Nephron progenitor cell (in vitro differentiated cells): ENCODE measurements around the gene DCD.

ENCODE experiments used
- DNase-seq: peaks from one replicate; pipeline ENCODE4 v3.0.0; 2021
- H3K27ac Mint-ChIP-seq: 2 replicates; pipeline ENCODE4 v1.8.0; 2021; ENCODE audit warnings: mild to moderate bottlenecking, moderate library complexity, mixed read lengths
- H3K27me3 Mint-ChIP-seq: 2 replicates; pipeline ENCODE4 v1.8.0; 2021; ENCODE audit warnings: mild to moderate bottlenecking, low read depth, mixed read lengths; ENCODE audit not compliant: poor library complexity
- H3K36me3 Mint-ChIP-seq: 2 replicates; pipeline ENCODE4 v1.8.0; 2021; ENCODE audit warnings: low read depth, mixed read lengths
- H3K4me1 Mint-ChIP-seq: 2 replicates; pipeline ENCODE4 v1.8.0; 2021; ENCODE audit warnings: mixed read lengths
- H3K4me3 Mint-ChIP-seq: 2 replicates; pipeline ENCODE4 v1.8.0; 2021; ENCODE audit warnings: mild to moderate bottlenecking, moderate library complexity, mixed read lengths
- H3K9me3 Mint-ChIP-seq: 2 replicates; pipeline ENCODE4 v1.8.0; 2021; ENCODE audit warnings: mild to moderate bottlenecking, moderate library complexity, mixed read lengths
- TF ChIP-seq, protein P1 (sequence below): fragments of 200-600 bp; sonication (generic); IDR thresholded peaks from 2 replicates; pipeline ENCODE4 v1.5.0; 2021; ENCODE audit warnings: antibody characterized with exemption

Gene DCD

DNA sequence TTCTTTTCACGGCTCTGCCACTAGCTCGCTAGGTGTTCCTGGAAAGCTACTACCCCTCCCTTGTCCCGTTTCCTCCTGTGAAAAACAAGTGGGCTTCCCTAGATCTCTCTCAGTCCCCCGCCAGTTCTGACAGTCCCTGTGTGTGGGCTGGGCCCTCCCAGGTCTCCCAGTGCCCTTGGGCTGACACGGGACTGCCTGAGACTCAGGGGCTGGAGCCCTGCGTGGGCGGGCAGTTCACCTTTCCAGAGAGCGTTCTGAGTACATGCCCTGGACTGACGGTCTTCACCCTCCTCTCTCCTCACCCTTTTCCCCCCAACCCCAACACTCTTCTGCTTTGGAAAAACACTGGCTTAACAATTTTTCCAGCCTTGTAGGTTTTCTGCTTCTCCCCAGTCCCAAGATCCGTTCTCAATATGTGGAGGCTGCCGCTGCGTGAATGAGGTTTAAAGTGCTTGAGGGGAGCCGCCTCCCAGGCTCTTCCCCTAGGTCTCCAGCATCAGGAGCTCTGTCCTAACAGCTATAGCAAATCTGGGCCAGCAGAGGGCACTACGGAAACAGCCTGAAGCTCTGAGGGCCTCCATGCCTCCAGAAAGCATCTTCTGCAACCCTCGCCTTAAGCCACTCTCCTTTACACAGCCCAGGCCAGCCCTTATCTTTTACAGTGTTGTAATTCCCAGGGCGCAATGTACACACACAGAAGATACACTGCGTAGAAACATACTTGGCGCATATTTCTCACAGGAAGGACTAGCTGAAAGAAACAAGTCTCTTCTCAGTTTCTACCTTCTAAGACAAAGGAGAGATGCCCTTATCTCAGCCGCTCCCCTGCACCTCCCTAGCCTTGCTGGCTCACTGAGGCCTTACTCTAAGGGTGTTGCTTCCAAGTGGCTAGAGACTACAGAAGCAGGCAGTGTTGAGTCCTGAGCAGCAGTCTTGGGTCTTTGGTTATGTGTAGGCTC is 10.4 kb upstream of the DCD start:
- Mint-ChIP-seq H3K36me3 (no peaks in the 10 kb centered on the region), H3K4me3 (peak overlapping the region; percentile 59), H3K27me3 (peaks cover 12% of the 10 kb centered on the region), H3K27ac (no peak overlapping the region), H3K9me3 (peaks cover 8% of the 10 kb centered on the region), H3K4me1 (peaks cover 22% of the 10 kb centered on the region)
- DNase-seq, result peak; percentile 67
- TF ChIP-seq, protein P1, sequence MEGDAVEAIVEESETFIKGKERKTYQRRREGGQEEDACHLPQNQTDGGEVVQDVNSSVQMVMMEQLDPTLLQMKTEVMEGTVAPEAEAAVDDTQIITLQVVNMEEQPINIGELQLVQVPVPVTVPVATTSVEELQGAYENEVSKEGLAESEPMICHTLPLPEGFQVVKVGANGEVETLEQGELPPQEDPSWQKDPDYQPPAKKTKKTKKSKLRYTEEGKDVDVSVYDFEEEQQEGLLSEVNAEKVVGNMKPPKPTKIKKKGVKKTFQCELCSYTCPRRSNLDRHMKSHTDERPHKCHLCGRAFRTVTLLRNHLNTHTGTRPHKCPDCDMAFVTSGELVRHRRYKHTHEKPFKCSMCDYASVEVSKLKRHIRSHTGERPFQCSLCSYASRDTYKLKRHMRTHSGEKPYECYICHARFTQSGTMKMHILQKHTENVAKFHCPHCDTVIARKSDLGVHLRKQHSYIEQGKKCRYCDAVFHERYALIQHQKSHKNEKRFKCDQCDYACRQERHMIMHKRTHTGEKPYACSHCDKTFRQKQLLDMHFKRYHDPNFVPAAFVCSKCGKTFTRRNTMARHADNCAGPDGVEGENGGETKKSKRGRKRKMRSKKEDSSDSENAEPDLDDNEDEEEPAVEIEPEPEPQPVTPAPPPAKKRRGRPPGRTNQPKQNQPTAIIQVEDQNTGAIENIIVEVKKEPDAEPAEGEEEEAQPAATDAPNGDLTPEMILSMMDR, result peak; percentile 66

DNA sequence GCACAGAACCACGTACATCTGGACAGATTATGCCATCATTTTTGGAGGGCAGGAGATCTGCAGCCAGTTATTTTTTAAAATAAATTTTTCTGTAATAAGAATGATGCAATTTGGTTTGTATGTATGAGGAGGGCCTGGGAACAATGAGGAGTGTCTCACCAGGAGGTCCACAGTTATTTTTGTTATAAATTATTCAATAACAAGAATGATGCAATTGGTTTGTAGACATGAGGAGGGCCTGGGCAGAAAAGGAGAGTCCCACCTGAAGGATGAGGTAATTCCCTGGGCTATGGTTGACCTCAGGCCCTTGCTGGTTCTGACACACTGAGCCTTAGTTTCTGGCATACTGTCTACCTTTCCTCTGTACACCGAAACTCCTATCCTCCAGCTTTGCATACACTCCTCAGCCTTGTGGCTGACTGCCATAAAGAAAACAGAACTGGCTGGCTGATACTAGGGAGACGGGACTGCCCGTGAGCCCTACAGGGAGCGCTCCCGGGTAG is 9.0 kb upstream of the DCD start:
- no peak for DNase-seq
- H3K9me3 Mint-ChIP-seq, result peaks cover 8% of the 10 kb centered on the region
- H3K27me3 Mint-ChIP-seq, result peaks cover 15% of the 10 kb centered on the region
- H3K4me1 Mint-ChIP-seq, result peaks cover 21% of the 10 kb centered on the region
- no peaks in the 10 kb centered on the region for H3K36me3 Mint-ChIP-seq
- H3K4me3 Mint-ChIP-seq, result no peak overlapping the region
- TF ChIP-seq, protein P1, result no peak
- no peak overlapping the region for H3K27ac Mint-ChIP-seq

DNA sequence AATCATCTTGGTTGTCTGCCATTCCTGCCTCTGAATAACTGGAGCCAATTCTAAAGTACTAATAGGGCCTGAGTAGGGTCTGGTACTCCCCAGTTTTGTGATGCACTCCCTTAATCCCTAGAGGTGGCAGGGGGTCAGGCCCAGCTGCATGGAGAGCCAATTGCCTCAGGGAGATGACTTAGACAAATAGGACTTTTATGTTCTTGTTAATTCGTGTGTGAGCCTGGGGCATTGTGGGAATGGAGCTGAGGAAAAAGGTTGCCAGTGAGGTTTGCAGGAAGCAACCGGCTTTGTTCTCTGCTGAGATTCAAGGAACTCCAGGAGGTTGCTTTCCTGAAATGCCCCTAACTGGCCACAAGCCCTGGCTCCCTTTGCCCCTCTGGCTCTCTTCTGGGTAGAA is 6.8 kb upstream of the DCD start:
- H3K36me3 Mint-ChIP-seq, result no peaks in the 10 kb centered on the region
- TF ChIP-seq, protein P1, result no peak
- peaks cover 17% of the 10 kb centered on the region for H3K4me1 Mint-ChIP-seq
- DNase-seq, result no peak
- H3K9me3 Mint-ChIP-seq, result peaks cover 8% of the 10 kb centered on the region
- peaks cover 15% of the 10 kb centered on the region for H3K27me3 Mint-ChIP-seq
- H3K4me3 Mint-ChIP-seq, result no peak overlapping the region
- H3K27ac Mint-ChIP-seq, result peak overlapping the region; percentile 13

DNA sequence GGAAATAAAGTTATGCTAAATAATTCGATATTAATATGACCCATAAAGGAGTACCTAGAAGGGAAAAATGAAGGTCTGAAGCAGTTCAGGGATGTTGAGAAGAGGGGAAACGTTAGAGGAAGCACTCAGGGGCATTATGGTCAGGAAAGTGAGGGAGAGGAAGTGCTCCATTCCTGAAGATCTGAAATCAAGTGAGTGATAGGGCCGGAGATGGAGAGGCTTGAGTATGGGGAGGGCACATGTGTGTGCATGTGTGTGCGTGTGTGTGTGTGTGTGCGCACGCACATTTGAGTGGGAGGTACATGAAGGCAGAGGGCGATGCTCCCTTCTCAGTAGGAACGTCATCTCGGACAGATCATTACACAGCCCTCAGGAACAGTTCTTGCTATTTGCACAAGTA is 4.9 kb upstream of the DCD start:
- no peaks in the 10 kb centered on the region for H3K36me3 Mint-ChIP-seq
- H3K9me3 Mint-ChIP-seq, result peaks cover under 1% of the 10 kb centered on the region
- DNase-seq, result no peak
- peaks cover 7% of the 10 kb centered on the region for H3K27me3 Mint-ChIP-seq
- no peak overlapping the region for H3K4me3 Mint-ChIP-seq
- H3K27ac Mint-ChIP-seq, result no peak overlapping the region
- peaks cover 10% of the 10 kb centered on the region for H3K4me1 Mint-ChIP-seq
- TF ChIP-seq, protein P1, result no peak

DNA sequence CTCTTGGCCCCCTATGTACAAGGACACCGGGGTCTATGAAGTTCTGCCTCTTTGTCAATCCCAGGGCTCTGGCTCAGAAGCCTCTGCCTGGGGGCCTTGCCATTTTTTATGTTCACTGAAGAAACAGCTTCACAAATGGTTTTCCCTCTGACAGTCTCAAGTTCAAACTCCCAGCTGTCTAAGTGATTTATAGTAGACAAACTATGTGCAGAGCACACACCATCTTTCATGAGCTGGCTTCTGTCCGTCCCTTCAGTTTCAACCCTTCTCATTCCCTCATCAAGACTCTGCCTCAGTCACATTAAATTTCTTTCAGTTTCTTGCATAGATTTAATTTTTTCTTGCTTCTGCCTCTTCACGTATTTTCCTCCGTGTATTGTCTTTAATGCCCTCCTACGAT is 2.7 kb upstream of the DCD start:
- H3K4me1 Mint-ChIP-seq, result peaks cover 5% of the 10 kb centered on the region
- no peaks in the 10 kb centered on the region for H3K9me3 Mint-ChIP-seq
- H3K36me3 Mint-ChIP-seq, result no peaks in the 10 kb centered on the region
- no peak for DNase-seq
- no peak overlapping the region for H3K27ac Mint-ChIP-seq
- TF ChIP-seq, protein P1, result no peak
- no peak overlapping the region for H3K4me3 Mint-ChIP-seq
- peaks cover 18% of the 10 kb centered on the region for H3K27me3 Mint-ChIP-seq
